HG03108 (cell line): Measurements from ENCODE around the gene C19orf81.

Experiments
- ATAC-seq: cut with Tn5 transposase; IDR thresholded peaks from one replicate; pipeline ENCODE4 v1.9.1; 2021; ENCODE audit warnings: moderate library complexity; ENCODE audit not compliant: unreplicated experiment

The C19orf81 gene

GRCh38 chr19:50629194-50629593 is 20.1 kb upstream of the C19orf81 start:
- no peak for ATAC-seq

GRCh38 chr19:50629801-50630200 is 19.4 kb upstream of the C19orf81 start:
- ATAC-seq = no peak

- ATAC-seq = no peak
Observed at GRCh38 chr19:50632151-50632835, 17.0 kb upstream of the C19orf81 start.

DNA sequence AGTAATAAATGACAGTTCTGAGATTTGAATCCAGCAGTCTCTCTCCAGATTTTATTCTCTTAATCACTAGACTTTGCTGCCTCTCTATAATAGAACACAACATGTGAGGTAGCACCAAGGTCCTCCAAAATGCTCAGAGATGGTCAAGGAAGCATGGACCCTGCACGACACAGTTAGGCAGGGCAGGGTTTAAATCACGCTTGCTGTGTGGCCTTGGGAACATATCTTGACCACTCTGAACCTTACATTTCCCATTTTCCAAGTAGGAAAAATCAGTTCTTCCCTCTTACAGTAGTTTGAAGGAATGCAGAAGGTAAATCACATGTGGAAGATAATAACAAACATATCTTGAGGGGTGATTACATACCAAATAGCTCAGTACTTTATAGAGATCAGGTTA is 15.9 kb upstream of the C19orf81 start:
- no peak for ATAC-seq

DNA sequence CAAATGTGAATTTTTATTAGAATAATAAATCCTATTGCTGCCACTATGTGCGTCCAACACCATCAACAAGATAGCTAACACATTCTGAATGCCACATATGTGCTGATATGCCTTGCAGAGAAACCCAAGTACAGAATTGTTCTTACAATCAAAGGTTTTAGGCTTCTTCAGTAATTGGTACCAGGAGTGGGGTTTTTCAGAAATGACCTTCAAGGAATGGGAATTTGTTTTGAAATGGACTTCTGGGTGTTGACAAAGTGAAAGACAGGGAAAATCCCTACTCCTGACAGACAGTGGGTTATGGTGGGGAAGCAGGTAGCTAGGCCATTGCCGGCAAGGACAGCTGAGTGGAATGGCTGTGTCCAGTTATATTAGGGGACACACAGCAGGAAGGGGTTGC is 15.3 kb upstream of the C19orf81 start:
- ATAC-seq = no peak

DNA sequence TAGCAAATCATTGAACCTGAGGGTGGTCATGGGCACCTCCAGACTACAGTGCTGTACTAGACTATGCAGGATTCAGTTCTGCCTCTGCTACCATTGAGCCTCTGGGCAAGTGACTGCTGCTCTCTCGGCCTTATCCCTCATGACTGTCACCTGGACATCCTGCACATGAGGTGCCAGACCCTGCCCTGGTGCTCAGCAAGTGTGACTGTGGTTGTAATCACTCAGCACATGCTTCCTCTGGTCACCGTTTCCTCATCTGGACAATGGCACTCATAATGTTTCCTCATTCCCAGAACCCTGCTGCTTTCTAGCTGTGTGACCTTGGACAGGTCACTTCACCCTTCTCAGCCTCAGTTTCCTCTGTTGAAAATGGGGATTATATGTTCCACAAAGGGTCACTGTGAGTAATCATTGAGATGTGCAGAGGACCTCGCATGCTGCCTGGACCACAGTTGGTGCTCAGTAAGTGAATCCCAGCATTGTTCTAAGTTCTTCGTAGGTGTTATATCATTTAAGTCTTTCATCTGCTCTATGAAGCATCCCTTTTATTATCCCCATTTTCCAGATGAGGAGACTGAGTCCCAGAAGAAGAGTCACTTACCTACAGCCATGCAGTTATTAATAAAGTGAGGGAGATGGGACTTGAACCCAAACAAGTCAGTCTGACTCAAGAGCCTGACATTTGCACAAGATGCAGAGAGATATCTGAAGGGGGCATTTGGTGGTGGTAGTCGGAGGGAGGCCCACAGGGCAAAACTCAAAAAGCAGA is 12.7 kb upstream of the C19orf81 start:
- no peak for ATAC-seq

DNA sequence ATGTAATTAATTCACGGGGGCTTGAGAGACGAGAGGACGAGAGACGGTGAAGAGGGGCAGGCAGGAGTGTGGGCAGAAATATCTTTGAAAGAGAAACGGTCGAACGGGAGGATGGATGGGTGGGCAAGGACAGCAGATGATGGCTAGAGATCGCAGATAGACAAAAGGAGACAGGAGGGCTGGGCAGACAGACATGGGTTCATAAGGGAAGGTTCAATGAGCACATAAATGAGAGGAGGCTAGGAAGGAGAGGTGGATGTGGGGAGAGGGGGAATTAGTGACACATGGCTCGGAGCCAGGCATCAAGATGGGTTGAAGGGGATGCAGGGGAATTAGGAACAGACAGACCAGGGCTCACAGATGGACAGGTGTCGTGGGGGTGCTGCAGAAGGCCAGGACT is 10.6 kb upstream of the C19orf81 start:
- no peak for ATAC-seq

GRCh38 chr19:50639121-50640112 is 9.8 kb upstream of the C19orf81 start, which contains the start of gene SYT3:
TSS of gene SYT3 (minus strand) at chr19:50639881. CDS start at chr19:50637411, 2,470 bp downstream.
- no peak for ATAC-seq

DNA sequence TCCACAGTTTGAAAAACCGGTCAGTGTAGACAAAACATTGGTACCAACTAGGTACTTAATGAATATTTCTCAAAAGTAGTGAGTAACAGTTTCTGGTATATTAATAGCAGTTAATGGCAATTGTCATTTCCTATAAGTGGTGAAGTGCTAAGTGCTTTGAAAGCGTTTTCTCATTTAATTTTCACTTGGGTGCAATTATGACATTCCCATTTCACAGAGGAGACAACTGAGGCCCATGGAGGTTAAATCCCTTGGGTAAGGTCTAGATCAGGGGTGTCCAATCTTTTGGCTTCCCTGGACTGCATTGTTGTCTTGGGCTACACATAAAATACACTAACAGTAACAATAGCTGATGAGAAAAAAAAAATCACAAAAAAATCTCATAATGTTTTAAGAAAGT is 8.9 kb upstream of the C19orf81 start:
- no peak for ATAC-seq

GRCh38 chr19:50644315-50644915 is 4.8 kb upstream of the C19orf81 start:
- ATAC-seq = no peak

- ATAC-seq = no peak
Observed at GRCh38 chr19:50645107-50645506, 4.1 kb upstream of the C19orf81 start.

- no peak for ATAC-seq
Observed at GRCh38 chr19:50646074-50646807, 3.0 kb upstream of the C19orf81 start.

- no peak for ATAC-seq
Observed at GRCh38 chr19:50647879-50648615, 1.2 kb upstream of the C19orf81 start.

- ATAC-seq = no peak
Observed at GRCh38 chr19:50648659-50649058, 586 bp upstream of the C19orf81 start.

DNA sequence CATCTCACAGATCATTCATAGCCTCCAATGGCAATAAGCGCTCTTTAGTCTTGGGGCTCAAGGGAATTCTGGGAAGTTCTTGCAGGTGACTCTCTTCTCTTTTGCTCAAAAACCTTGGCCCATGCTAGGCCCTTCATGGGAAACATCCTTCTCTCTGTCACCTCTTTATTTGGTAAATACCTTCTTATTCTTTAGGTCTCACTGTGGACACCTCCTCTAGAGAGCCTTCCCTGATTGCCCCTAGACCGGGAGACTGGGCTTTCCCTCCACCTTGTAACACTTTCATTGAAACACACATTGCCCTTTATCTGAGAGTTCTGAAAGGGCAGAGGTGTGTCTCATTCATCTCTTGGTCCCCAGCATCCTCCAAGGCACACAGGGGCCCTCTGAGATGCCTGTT is 1.9 kb downstream of the C19orf81 start:
- ATAC-seq = no peak

DNA sequence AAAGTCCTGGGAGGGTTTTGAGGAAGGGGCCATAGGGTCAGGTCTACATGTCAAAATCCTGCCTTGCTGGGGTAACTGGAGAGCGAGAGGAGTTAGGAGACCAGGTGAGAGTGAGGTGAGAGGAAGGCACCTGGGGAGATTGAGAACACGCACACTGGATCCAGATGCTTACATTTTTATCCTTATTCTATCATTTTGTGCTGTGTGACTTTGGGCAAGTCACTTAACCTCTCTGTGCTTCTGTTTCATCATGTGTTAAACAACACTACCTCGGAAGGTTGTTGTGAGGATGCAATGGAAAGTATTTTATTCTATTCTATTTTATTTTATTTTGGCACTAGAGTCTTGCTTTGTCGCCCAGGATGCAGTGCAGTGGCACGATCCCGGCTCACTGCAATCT is 3.5 kb downstream of the C19orf81 start:
- ATAC-seq = no peak

DNA sequence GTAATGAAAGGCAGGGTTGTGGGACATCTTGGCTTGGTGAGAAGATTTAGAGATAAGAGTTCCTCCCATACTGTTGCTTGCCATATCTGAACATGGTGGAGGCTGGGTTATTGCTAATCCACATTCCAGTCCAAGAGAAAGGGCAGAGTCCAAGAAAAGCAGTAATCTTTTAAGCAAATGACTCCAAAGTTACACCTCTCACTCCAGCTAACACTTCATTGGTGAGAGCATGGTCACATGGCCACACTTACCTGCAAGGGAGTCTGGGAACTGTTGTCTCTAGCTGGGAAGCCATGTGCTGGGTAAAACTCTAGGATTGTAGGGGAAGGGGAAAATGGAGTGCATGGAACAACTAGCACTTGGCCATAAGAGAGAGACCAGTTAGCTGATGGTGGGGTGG is 5.6 kb downstream of the C19orf81 start:
- no peak for ATAC-seq

GRCh38 chr19:50657222-50657669 is 8.0 kb downstream of the C19orf81 start:
- no peak for ATAC-seq

DNA sequence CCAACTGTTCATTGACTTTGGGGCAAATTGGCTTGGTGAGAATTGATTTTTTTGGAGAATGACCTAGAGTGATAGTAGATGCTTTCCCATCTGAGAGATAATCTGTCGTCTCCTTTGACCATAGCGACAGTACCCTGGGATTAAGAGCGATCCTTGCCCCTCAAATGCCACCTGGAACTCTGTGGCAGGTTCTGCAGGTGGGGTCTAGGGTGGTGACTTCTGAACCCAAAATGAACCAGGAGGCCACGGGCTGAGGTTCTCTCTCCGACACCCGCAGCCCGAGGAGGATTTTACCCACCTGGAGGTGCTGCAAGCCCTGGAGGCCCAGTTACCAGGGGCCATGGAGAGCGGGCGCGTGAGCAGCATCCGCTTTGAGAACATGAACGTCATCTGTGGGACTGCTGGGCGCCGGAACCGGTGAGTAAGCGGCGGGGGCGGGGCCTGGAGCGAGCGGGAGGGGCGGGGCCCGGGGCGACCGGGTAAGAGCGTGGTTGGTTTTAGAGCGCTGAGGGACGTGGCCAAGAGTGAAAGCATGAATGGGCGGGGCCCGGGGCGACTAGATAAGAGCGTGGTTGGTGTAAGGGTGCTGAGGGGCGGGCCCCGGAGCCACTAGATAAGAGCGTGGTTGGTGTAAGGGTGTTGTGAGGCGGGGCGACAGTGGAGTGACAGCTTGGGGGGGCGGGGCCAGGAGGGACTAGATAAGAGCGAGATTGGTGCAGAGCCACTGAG is 8.6 kb downstream of the C19orf81 start:
- ATAC-seq = no peak
